ENCODE data around the gene PGS1. TPM values are rescaled to one million over a fixed set of nuclear protein-coding genes. Genes with fewer than 3 reads are reported as not detected.

PGS1 gene
- total RNA-seq, 4 donors from 2014 or later = 41.9 to 105 (median 53.2) TPM

DNA sequence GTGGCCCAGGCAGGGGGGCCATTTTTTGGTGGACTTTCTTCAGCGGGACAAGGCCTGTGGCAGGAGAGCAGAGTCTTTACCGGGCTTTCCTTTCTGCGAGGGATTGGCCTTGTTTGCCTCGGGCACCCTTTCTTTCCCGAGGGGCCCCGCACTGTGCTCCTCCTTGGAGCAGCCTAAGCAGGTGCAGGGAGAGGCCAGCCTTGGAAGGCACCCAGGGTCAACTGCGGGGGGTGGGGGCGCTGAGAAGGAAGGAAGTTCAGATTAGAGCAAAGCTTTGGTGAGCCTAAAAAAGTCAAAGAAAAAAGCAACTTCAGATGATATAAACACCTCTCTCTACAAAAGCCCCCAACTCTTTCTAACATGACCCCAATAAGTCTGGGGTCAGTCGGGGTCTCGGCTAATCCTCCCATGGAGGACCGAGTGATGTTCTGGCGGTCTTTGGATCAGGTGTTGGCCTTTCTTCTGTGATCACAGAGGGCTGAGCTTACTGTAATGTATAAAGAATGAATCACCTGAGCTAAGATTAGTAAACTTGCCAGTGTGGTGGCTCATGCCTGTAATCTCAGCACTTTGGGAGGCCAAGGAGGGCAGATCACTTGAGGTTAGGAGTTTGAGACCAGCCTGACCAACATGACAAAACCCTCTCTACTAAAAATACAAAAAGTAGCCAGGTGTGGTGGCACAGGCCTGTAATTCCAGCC, 63.0 kb downstream of the PGS1 start:
- TF ChIP-seq, protein P1, sequence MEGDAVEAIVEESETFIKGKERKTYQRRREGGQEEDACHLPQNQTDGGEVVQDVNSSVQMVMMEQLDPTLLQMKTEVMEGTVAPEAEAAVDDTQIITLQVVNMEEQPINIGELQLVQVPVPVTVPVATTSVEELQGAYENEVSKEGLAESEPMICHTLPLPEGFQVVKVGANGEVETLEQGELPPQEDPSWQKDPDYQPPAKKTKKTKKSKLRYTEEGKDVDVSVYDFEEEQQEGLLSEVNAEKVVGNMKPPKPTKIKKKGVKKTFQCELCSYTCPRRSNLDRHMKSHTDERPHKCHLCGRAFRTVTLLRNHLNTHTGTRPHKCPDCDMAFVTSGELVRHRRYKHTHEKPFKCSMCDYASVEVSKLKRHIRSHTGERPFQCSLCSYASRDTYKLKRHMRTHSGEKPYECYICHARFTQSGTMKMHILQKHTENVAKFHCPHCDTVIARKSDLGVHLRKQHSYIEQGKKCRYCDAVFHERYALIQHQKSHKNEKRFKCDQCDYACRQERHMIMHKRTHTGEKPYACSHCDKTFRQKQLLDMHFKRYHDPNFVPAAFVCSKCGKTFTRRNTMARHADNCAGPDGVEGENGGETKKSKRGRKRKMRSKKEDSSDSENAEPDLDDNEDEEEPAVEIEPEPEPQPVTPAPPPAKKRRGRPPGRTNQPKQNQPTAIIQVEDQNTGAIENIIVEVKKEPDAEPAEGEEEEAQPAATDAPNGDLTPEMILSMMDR (IDR thresholded peaks at IDR 0.05) = no peak
- no peak for TF ChIP-seq EP300 (IDR thresholded peaks at IDR 0.05)
- peak overlapping the region in 1 of 4 donors; percentile 4 for H3K27ac ChIP-seq
- no peaks in the 10 kb centered on the region for H3K36me3 ChIP-seq
- peaks cover 0 to 17% of the 10 kb centered on the region in 2 donors for H3K27me3 ChIP-seq
- no peaks in the 10 kb centered on the region for H3K9me3 ChIP-seq
- H3K4me1 ChIP-seq = no peaks in the 10 kb centered on the region
- DNase-seq (ENCODE audit: low spot score in 2 of 2) = no peak
- H3K4me3 ChIP-seq = no peak overlapping the region
- 66 to 70% methylated on average over 12 of the region's 12 CpGs for WGBS, 2 donors

DNA sequence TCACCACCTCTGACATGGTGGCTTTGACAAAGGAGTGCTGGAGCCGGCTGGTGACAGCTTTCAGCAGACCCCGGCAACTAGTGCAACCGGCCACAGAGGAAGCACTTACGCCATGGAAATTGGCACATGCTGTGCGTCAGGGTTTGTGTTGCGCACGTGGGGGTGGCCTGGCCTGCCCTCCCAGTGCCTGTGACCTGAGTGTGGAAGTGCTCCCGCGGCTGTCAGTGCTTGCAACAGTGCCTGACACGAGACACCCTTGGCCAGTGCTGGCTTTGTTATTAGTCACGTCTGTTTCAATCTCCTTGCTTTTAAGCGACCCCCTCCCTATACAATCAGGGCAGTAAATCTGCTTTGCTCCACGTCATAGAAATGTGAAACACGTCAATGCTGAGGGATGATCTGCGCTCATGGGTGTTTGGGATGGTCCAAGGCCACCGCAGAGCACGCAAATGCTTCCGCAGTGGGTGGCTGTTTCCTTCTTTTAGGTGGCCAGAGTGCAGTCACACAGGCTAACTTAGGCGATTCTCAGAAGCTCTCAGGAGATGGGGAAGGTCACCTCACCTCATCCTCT, 64.3 kb downstream of the PGS1 start:
- Histone ChIP-seq H3K4me3 (no peak overlapping the region), H3K27me3 (peaks cover 0 to 6% of the 10 kb centered on the region in 2 donors), H3K36me3 (no peaks in the 10 kb centered on the region), H3K27ac (peak overlapping the region in 1 of 4 donors; percentile 24), H3K9me3 (no peaks in the 10 kb centered on the region), H3K4me1 (no peaks in the 10 kb centered on the region)
- WGBS, 2 donors = 53 to 54% methylated on average over 17 to 19 of the region's 19 CpGs
- TF ChIP-seq EP300 (IDR thresholded peaks at IDR 0.05) (peak; percentile 82 to 85), POLR2A (IDR thresholded peaks at IDR 0.05) (no peak)
- peak; percentile 44 to 61 for DNase-seq (ENCODE audit: low spot score in 2 of 2)

DNA sequence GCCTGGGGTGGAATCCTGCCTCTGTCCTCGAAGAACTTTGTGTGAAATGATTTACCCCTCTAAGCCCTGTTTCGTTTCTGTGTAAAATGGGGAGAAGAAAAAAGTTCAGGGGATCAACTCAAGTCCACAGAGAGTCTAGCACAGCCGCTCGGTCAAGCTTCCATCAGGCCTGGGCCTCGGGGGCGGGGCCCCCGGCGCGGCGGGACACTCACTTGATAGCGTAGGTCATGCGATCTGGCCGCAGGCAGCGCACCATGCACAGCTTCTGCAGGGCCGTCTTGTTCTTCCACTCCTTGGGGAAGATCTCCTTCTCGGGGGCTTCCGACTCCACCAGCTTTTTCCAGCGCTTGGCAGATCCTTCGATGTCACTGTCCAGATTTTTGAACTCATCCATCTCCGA, 65.9 kb downstream of the PGS1 start:
- WGBS, 2 donors = 80 to 82% methylated on average over 20 of the region's 20 CpGs

DNA sequence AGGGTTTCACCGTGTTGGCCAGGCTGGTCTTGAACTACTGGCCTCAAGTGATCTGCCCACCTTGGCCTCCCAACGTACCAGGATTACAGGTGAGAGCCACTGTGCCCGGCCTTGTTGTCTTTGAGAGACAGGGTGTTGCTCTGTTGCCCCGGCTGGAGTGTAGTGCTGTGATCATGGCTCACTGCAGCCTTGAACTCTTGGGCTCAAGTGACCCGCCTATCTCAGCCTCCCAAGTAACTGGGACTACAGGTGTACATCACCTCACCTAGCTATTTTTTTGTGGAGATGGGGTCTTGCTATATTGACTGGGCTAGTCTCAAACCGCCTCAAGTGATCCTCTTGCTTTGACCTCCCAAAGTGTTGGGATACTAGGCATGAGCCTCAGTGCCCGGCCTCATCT, 68.4 kb downstream of the PGS1 start:
- no peak overlapping the region for H3K4me3 ChIP-seq
- H3K4me1 ChIP-seq = no peaks in the 10 kb centered on the region
- TF ChIP-seq EP300 (IDR thresholded peaks at IDR 0.05) = no peak
- no peak for TF ChIP-seq POLR2A (IDR thresholded peaks at IDR 0.05)
- TF ChIP-seq, protein P1 (IDR thresholded peaks at IDR 0.05) = no peak
- no peaks in the 10 kb centered on the region for H3K9me3 ChIP-seq
- no peak overlapping the region for H3K27ac ChIP-seq
- WGBS, 2 donors = 89 to 96% methylated on average over 7 of the region's 7 CpGs
- peaks cover 0 to 6% of the 10 kb centered on the region in 2 donors for H3K27me3 ChIP-seq
- DNase-seq (ENCODE audit: low spot score in 2 of 2) = no peak
- no peaks in the 10 kb centered on the region for H3K36me3 ChIP-seq

More for the DNA sequence above, 65.9 kb downstream of the PGS1 start:
- TF ChIP-seq EP300 (IDR thresholded peaks at IDR 0.05) = no peak
- TF ChIP-seq, protein P1 (IDR thresholded peaks at IDR 0.05) = no peak
- TF ChIP-seq POLR2A (IDR thresholded peaks at IDR 0.05) = no peak
- H3K4me1 ChIP-seq = no peaks in the 10 kb centered on the region
- H3K9me3 ChIP-seq = no peaks in the 10 kb centered on the region
- DNase-seq (ENCODE audit: low spot score in 2 of 2) = no peak
- peaks cover 0 to 6% of the 10 kb centered on the region in 2 donors for H3K27me3 ChIP-seq
- H3K4me3 ChIP-seq = no peak overlapping the region
- no peaks in the 10 kb centered on the region for H3K36me3 ChIP-seq
- no peak overlapping the region for H3K27ac ChIP-seq

DNA sequence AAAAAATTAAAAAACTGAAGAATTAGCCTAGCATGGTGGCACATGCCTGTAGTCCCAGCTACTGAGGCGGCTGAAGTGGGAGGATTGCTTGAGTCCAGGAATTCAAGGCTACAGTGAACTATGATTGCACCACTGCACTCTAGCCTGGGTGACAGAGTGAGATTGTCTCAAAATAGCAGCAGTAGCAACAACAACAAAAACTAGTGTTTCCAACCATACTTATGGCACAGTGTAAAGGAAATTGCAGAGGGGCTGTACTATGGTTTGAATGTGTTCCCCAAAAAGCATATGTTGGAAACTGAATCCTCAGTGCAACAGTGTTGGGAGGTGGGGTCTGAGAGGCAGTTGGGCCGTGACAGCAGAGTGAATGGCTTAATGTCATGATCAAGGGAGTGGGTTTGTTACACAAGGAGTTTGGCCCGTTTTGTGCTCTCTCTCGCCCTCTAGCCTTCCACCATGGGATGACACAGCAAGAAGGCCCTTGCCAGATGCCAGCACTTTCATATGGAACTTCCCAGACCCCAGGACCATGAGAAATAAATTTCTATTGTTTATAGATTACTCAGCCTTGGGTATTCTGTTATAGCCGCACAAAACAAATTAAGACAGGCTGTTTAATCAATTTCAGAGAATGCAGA, 70.0 kb downstream of the PGS1 start:
- 66 to 72% methylated on average over 5 of the region's 5 CpGs for WGBS, 2 donors
- Histone ChIP-seq H3K27me3 (peaks cover 0 to 6% of the 10 kb centered on the region in 2 donors), H3K36me3 (no peaks in the 10 kb centered on the region), H3K4me3 (no peak overlapping the region), H3K9me3 (no peaks in the 10 kb centered on the region), H3K27ac (no peak overlapping the region), H3K4me1 (no peaks in the 10 kb centered on the region)
- TF ChIP-seq POLR2A (IDR thresholded peaks at IDR 0.05) (no peak), EP300 (IDR thresholded peaks at IDR 0.05) (no peak)
- TF ChIP-seq, protein P1 (IDR thresholded peaks at IDR 0.05) = no peak
- no peak for DNase-seq (ENCODE audit: low spot score in 2 of 2)

All from tibial nerve (tissue), 4 donors.